ENCODE measurements around the gene SLC25A53. TPM values are rescaled to one million over a fixed set of nuclear protein-coding genes. Genes with fewer than 3 reads are reported as not detected.

SLC25A53 gene
- total and polyA plus RNA-seq, 2 experiments from 2014 or later: 5.7 to 6.8 TPM

DNA sequence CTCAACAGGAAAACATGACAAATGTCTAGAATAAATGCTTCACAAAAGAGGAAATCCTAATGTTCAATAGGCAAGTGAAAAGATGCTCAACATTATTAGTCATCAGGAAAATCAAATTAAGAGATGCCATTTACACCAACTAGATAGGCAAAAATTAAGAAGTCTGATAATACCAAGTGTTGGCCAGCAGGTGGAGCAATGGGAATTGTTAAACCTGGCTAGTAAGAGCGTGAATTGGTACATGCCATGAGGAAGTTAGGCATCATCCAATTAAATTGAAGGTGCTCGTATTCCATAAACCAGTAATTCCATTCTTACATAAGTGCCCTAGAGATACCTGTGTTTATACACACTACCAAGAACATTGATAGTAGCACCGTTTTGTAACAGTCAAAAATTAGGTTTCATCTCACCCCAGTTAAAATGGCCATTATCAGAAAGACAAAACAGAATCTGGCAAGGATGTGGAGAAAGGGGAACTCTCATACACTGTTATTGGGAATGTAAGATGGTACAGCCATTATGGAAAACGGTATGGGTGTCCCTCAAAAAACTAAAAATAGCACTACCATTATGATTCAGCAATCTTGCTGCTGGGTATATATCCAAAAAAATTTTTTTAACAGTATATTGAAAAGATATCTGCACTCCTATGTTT is 58.5 kb downstream of the SLC25A53 start:
- DNase-seq (ENCODE audit: low spot score): peak; percentile 72

DNA sequence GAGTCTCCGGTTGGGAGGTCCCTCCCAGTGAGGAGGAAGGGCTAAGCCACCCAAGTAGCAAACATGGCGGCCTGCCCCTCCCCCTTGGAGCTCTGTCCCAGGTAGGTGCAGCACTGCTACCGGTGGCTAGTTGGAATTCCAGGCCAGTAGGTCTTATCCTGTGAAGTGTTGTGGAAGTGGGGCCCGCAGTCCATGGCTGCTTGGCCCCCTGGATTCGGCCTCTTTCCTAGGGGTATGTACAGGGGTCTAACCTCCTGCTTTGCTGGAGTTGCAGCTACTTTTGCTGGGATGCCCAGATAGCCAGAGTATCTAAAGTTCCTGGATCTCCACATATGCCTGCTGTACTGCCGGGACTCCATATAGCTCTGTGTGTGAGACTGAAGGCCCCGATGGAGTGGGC is 70.9 kb downstream of the SLC25A53 start:
- Histone ChIP-seq H3K27ac (no peak overlapping the region), H3K4me2 (no peak overlapping the region), H3K4me3 (no peak overlapping the region), H3K27me3 (no peaks in the 10 kb centered on the region), H3K9me3 (ENCODE audit: low read depth) (no peaks in the 10 kb centered on the region), H3K79me2 (no peaks in the 10 kb centered on the region), H4K20me1 (ENCODE audit: insufficient read depth, poor library complexity, severe bottlenecking) (no peaks in the 10 kb centered on the region), H3K4me1 (ENCODE audit: insufficient read depth) (no peaks in the 10 kb centered on the region), H3K9me2 (replicated peaks; ENCODE audit: insufficient read depth) (no peaks in the 10 kb centered on the region), H3K36me3 (replicated peaks; ENCODE audit: insufficient read depth, low read depth) (no peaks in the 10 kb centered on the region), H2AFZ (no peak overlapping the region)
- DNase-seq (ENCODE audit: low spot score): no peak
- WGBS (ENCODE audit: low lambda C conversion rate, missing lambda C conversion rate): 74% methylated on average over 7 of the region's 7 CpGs
- no peak for TF ChIP-seq EZH2phosphoT487 (IDR thresholded peaks at IDR 0.05; ENCODE audit: low read depth, severe bottlenecking, unreplicated experiment)
- TF ChIP-seq, protein P1, sequence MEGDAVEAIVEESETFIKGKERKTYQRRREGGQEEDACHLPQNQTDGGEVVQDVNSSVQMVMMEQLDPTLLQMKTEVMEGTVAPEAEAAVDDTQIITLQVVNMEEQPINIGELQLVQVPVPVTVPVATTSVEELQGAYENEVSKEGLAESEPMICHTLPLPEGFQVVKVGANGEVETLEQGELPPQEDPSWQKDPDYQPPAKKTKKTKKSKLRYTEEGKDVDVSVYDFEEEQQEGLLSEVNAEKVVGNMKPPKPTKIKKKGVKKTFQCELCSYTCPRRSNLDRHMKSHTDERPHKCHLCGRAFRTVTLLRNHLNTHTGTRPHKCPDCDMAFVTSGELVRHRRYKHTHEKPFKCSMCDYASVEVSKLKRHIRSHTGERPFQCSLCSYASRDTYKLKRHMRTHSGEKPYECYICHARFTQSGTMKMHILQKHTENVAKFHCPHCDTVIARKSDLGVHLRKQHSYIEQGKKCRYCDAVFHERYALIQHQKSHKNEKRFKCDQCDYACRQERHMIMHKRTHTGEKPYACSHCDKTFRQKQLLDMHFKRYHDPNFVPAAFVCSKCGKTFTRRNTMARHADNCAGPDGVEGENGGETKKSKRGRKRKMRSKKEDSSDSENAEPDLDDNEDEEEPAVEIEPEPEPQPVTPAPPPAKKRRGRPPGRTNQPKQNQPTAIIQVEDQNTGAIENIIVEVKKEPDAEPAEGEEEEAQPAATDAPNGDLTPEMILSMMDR (IDR thresholded peaks at IDR 0.05; ENCODE audit: poor library complexity): no peak
- no peak for TF ChIP-seq EZH2 (IDR thresholded peaks at IDR 0.05; ENCODE audit: borderline replicate concordance)

More for the DNA sequence above, 58.5 kb downstream of the SLC25A53 start:
- H3K79me2 ChIP-seq: no peaks in the 10 kb centered on the region
- no peaks in the 10 kb centered on the region for H3K9me2 ChIP-seq (replicated peaks; ENCODE audit: insufficient read depth)
- H3K27me3 ChIP-seq: no peaks in the 10 kb centered on the region
- H4K20me1 ChIP-seq (ENCODE audit: insufficient read depth, poor library complexity, severe bottlenecking): no peaks in the 10 kb centered on the region
- no peak for TF ChIP-seq EZH2 (IDR thresholded peaks at IDR 0.05; ENCODE audit: borderline replicate concordance)
- TF ChIP-seq, protein P1 (IDR thresholded peaks at IDR 0.05; ENCODE audit: poor library complexity): peak; percentile 56
- no peak for TF ChIP-seq EZH2phosphoT487 (IDR thresholded peaks at IDR 0.05; ENCODE audit: low read depth, severe bottlenecking, unreplicated experiment)
- H3K4me1 ChIP-seq (ENCODE audit: insufficient read depth): no peaks in the 10 kb centered on the region
- no peaks in the 10 kb centered on the region for H3K36me3 ChIP-seq (replicated peaks; ENCODE audit: insufficient read depth, low read depth)
- no peak overlapping the region for H3K4me2 ChIP-seq
- no peaks in the 10 kb centered on the region for H3K9me3 ChIP-seq (ENCODE audit: low read depth)
- H3K4me3 ChIP-seq: no peak overlapping the region
- H3K27ac ChIP-seq: no peak overlapping the region
- H2AFZ ChIP-seq: no peak overlapping the region
- whole genome bisulfite sequencing (ENCODE audit: low lambda C conversion rate, missing lambda C conversion rate): 12% methylated on average over 4 of the region's 4 CpGs

DNA sequence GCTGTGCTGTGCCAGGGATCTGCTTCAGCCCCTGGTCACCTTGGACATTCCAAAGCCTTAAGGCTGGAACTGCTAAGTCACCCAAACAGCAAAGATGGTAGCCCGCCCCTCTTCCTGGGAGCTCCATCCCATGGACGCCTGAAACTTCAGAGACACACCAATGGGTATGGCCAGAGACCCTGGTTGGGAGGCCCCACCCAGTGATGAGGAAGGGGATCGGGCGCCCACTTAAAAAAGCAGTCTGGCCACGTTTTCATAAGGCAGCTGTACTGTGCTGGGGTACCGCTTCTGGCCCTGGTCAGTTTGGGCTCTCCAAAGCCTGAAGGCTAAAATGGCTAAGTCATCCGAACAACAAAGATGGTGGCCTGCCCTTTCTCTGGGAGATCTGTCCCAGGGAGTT is 71.3 kb downstream of the SLC25A53 start:
- Histone ChIP-seq H3K4me1 (ENCODE audit: insufficient read depth) (no peaks in the 10 kb centered on the region), H2AFZ (no peak overlapping the region), H3K9me3 (ENCODE audit: low read depth) (no peaks in the 10 kb centered on the region), H3K36me3 (replicated peaks; ENCODE audit: insufficient read depth, low read depth) (no peaks in the 10 kb centered on the region), H3K9me2 (replicated peaks; ENCODE audit: insufficient read depth) (no peaks in the 10 kb centered on the region), H3K4me2 (no peak overlapping the region), H3K27me3 (no peaks in the 10 kb centered on the region), H3K27ac (no peak overlapping the region), H4K20me1 (ENCODE audit: insufficient read depth, poor library complexity, severe bottlenecking) (no peaks in the 10 kb centered on the region), H3K79me2 (no peaks in the 10 kb centered on the region), H3K4me3 (no peak overlapping the region)
- 83% methylated on average over 7 of the region's 7 CpGs for WGBS (ENCODE audit: low lambda C conversion rate, missing lambda C conversion rate)
- no peak for DNase-seq (ENCODE audit: low spot score)
- TF ChIP-seq EZH2 (IDR thresholded peaks at IDR 0.05; ENCODE audit: borderline replicate concordance) (no peak), EZH2phosphoT487 (IDR thresholded peaks at IDR 0.05; ENCODE audit: low read depth, severe bottlenecking, unreplicated experiment) (no peak)
- TF ChIP-seq, protein P1 (IDR thresholded peaks at IDR 0.05; ENCODE audit: poor library complexity): no peak
